ENCODE results near the gene ACSM3.

DNA sequence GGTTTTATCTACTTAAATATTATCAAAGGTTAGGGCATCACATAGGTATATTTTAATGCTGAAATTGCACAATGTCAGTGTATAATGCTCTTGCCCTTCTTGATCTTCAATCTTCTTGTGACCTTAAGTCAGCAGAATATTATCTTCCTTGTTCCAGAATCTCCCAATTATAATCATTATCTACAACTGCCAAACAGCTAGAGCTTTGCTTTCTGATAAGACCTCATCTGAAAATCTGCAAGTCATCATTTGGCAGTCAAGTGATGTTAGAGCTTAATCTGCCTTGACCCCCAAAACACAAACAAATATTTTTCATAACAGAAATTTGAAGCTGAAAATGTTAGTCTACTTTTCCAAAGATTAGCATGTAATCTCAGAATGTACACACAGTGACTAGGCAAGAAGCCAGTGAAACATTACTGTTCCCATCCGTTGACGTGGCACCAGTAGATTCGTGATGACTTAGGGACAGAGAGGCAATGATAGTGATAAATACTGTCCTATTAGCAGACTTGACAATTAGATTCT lies 62.3 kb downstream of the ACSM3 start:
- TF ChIP-seq CTCF (IDR thresholded peaks at IDR 0.05) (no peak), POLR2A (IDR thresholded peaks at IDR 0.05) (no peak)

Data from right lobe of liver (tissue), 4 donors.